Measurements from ENCODE around the gene KATNAL2. TPM values are rescaled to one million over a fixed set of nuclear protein-coding genes. Genes with fewer than 3 reads are reported as not detected.

KATNAL2 gene
- total RNA-seq, 1 donor from 2014 or later: 5.4 TPM

- no peak for TF ChIP-seq CTCF (IDR thresholded peaks at IDR 0.05; ENCODE audit: borderline replicate concordance)
- Histone ChIP-seq H3K27ac (replicated peaks) (no peak overlapping the region), H3K36me3 (no peaks in the 10 kb centered on the region), H3K4me1 (no peaks in the 10 kb centered on the region), H3K27me3 (ENCODE audit: low read depth) (no peaks in the 10 kb centered on the region), H3K4me3 (no peak overlapping the region), H3K9me3 (replicated peaks) (peaks cover 3% of the 10 kb centered on the region)
- intact Hi-C loops (cut with micrococcal nuclease): no loop called here
- no peak for DNase-seq
Measured at GRCh38 chr18:46939337-46939963, 22.0 kb downstream of the KATNAL2 start.

DNA sequence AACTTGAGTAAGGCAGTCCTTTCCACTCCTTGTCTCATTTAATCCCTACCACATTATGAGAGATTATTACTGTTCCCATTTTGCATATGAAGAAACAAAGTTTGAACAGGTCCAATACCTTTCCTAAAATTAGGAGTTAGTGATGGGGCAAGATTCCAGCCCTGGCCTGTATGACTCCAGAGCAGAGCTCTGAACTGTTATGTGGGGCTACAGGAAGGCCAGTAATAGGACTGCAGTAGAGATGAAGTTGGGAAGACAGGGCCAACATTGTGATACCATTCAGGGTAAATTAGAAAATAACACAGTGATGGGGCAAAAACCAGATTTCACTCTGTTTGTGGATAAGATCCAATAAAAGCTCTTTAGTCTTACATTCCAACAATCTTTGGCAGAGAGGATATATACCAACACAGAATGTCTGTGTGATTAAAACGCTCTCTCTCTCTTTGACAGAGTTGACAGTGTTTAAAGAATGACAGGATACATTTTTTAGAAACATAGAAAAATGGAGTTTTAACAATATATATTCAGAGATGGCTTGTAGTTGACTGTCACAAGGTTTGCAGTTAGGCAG is 22.7 kb downstream of the KATNAL2 start:
- Histone ChIP-seq H3K27me3 (ENCODE audit: low read depth) (no peaks in the 10 kb centered on the region), H3K4me3 (no peak overlapping the region), H3K9me3 (replicated peaks) (peaks cover under 1% of the 10 kb centered on the region), H3K4me1 (no peaks in the 10 kb centered on the region), H3K27ac (replicated peaks) (no peak overlapping the region), H3K36me3 (no peaks in the 10 kb centered on the region)
- no peak for DNase-seq
- intact Hi-C loops (cut with micrococcal nuclease): no loop called here
- TF ChIP-seq CTCF (IDR thresholded peaks at IDR 0.05; ENCODE audit: borderline replicate concordance): no peak

- H3K27me3 ChIP-seq (ENCODE audit: low read depth): no peaks in the 10 kb centered on the region
- no peak overlapping the region for H3K27ac ChIP-seq (replicated peaks)
- no peaks in the 10 kb centered on the region for H3K9me3 ChIP-seq (replicated peaks)
- intact Hi-C loops (cut with micrococcal nuclease): no loop called here
- no peak overlapping the region for H3K4me3 ChIP-seq
- H3K36me3 ChIP-seq: no peaks in the 10 kb centered on the region
- DNase-seq: no peak
- TF ChIP-seq CTCF (IDR thresholded peaks at IDR 0.05; ENCODE audit: borderline replicate concordance): no peak
- H3K4me1 ChIP-seq: peaks cover 14% of the 10 kb centered on the region
Measured at GRCh38 chr18:46942646-46943045, 25.2 kb downstream of the KATNAL2 start.

- no peaks in the 10 kb centered on the region for H3K9me3 ChIP-seq (replicated peaks)
- no peaks in the 10 kb centered on the region for H3K27me3 ChIP-seq (ENCODE audit: low read depth)
- peaks cover 14% of the 10 kb centered on the region for H3K4me1 ChIP-seq
- H3K27ac ChIP-seq (replicated peaks): no peak overlapping the region
- peak overlapping the region; percentile 74 for H3K4me3 ChIP-seq
- H3K36me3 ChIP-seq: no peaks in the 10 kb centered on the region
- DNase-seq: peak; percentile 81
- no peak for TF ChIP-seq CTCF (IDR thresholded peaks at IDR 0.05; ENCODE audit: borderline replicate concordance)
- intact Hi-C loops (cut with micrococcal nuclease): no loop called here
Measured at GRCh38 chr18:46946656-46947282, 29.4 kb downstream of the KATNAL2 start.

DNA sequence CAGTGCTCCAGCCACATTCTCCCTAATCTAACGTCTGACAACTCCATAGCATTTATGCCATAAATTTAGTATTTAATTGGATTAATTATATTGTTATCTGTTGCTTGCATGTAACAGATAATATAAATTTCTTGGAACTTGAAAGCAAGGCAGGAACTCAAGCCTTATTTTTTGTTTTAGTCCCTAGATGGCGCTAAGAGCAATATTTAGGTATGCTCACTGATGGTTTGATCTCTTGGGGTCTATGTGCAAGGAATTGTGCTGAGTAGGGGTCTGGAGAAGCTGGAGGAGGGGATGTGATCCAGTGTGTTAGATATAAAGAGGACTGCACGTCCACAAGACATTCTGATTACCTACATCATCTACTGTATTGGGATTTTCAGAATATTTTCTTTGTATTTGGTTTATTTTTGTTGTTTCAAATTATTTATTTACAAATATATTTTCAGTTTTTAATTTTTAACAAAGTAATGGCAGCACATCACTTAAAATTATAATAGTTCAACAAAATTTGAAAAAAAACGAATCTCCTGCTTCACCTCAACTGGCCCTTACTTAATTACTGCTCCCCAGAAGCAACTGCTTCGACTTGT is 32.8 kb downstream of the KATNAL2 start:
- TF ChIP-seq CTCF (IDR thresholded peaks at IDR 0.05; ENCODE audit: borderline replicate concordance): peak; percentile 38
- H3K27ac ChIP-seq (replicated peaks): no peak overlapping the region
- H3K27me3 ChIP-seq (ENCODE audit: low read depth): no peaks in the 10 kb centered on the region
- intact Hi-C loops (cut with micrococcal nuclease): no loop called here
- H3K9me3 ChIP-seq (replicated peaks): no peaks in the 10 kb centered on the region
- H3K4me3 ChIP-seq: no peak overlapping the region
- peaks cover 14% of the 10 kb centered on the region for H3K4me1 ChIP-seq
- no peak for DNase-seq
- H3K36me3 ChIP-seq: no peaks in the 10 kb centered on the region

Measured in left ventricle myocardium inferior (tissue), 1 donor.